Measurements from ENCODE around the gene NAB1.

NAB1 gene

GRCh38 chr2:190637903-190638618 is 10.8 kb upstream of the NAB1 start:
- no peak for DNase-seq

GRCh38 chr2:190640117-190640516 is 8.8 kb upstream of the NAB1 start:
- no peak for DNase-seq

GRCh38 chr2:190641469-190641868 is 7.4 kb upstream of the NAB1 start:
- DNase-seq: no peak

- no peak for DNase-seq
Measured at GRCh38 chr2:190646780-190647522, 1.9 kb upstream of the NAB1 start.

GRCh38 chr2:190648289-190649034 is 421 bp upstream of the NAB1 start:
- peak; percentile 80 to 85 for DNase-seq

- DNase-seq: peak; percentile 60 to 67
Measured at GRCh38 chr2:190649798-190650390, 1.0 kb downstream of the NAB1 start.

- no peak for DNase-seq
Measured at GRCh38 chr2:190651413-190651812, 2.5 kb downstream of the NAB1 start.

GRCh38 chr2:190653231-190653630 is 4.3 kb downstream of the NAB1 start:
- no peak for DNase-seq

GRCh38 chr2:190653931-190654330 is 5.0 kb downstream of the NAB1 start:
- no peak for DNase-seq

GRCh38 chr2:190655113-190655512 is 6.2 kb downstream of the NAB1 start:
- DNase-seq: no peak

- no peak for DNase-seq
Measured at GRCh38 chr2:190655570-190655969, 6.7 kb downstream of the NAB1 start.

GRCh38 chr2:190656301-190656700 is 7.4 kb downstream of the NAB1 start:
- DNase-seq: no peak

- DNase-seq: peak; percentile 47 to 55
Measured at GRCh38 chr2:190657474-190658255, 8.8 kb downstream of the NAB1 start.

- DNase-seq: no peak
Measured at GRCh38 chr2:190659553-190659952, 10.7 kb downstream of the NAB1 start.

- DNase-seq: no peak
Measured at GRCh38 chr2:190662754-190663153, 13.9 kb downstream of the NAB1 start.

- DNase-seq: no peak
Measured at GRCh38 chr2:190663348-190663747, 14.5 kb downstream of the NAB1 start.

- no peak for DNase-seq
Measured at GRCh38 chr2:190663839-190664238, 15.0 kb downstream of the NAB1 start.

- no peak for DNase-seq
Measured at GRCh38 chr2:190664240-190664639, 15.4 kb downstream of the NAB1 start.

GRCh38 chr2:190666895-190667294 is 18.0 kb downstream of the NAB1 start:
- no peak for DNase-seq

GRCh38 chr2:190668892-190669291 is 20.0 kb downstream of the NAB1 start:
- no peak for DNase-seq

GRCh38 chr2:190670182-190670946 is 21.5 kb downstream of the NAB1 start:
- no peak for DNase-seq
